GM21390 (cell line): ENCODE measurements around the gene TRAPPC3L.
"Not testable (repeated sequence)": the region's sequence is repeated elsewhere in the genome, so short reads cannot be mapped to it uniquely, and the experiment has no call there.

Experiments used
- ATAC-seq: cut with Tn5 transposase; IDR thresholded peaks from one replicate; pipeline ENCODE4 v1.9.1; 2021; ENCODE audit not compliant: unreplicated experiment

Gene TRAPPC3L

DNA sequence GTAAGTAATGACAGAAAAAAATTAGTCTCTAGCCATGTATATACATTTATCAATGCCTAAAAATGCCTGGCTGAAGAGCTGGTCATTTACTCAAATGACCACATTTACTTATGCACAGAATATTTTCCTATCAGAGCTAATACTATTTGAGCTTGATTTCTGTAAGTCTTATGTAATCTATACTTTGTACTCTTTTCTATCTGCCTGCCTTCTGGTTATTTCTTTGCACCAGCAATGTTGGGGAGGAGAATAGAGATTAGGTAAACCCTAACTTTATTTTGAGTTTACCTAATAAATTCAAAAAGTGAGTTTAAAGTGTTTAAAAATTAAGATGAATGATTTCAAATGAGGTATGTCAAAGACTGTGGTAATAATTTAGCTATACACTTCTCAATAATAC, 30.3 kb downstream of the TRAPPC3L start:
- no peak for ATAC-seq

DNA sequence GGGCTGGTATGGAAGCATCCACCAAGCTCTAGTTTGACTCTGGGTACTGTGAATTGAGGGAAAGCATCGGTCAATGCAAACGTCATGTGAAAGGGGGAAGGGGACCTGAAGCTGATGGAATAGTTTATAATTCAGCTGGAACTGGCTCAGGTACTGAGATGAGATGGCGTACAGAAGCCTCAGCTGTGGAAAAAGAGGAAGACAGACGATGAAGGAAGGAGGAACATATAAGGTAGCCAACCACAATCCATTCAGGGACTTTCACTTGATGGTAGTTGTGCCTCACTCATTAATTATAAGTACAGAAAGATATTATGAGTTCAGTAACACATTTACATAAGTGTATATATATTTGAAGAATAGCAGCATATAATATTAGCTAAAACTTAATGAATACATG, 31.4 kb downstream of the TRAPPC3L start:
- ATAC-seq = no peak

DNA sequence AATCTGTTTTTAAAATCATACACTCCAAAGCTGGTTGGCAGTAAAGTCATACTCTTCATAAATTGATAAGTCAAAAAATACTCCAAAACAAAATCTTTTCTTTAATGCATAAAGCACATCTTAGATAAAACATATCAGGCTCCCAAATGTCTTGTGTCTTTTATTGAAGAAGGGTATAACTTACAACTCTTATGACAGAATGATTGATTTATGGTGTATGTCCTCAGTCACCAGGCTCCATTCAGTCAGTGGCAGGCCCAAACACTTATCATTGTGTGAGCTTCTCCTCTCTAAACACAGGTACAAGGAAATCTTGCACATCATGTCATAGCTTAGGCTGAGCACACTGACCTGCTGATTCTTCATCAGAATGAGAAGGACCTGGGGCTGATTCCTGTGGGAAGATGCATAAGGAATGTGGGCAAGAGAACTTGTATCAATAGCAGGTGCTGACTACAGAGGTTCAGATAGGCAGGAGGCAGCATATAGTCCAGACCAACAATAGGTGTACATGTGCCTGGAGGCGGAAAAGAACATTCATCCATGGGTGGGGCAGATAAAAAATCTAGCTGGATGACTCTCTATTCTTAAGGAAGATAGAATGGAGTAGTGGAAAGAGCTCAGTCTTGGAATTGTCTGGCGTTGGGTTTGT, 32.1 kb downstream of the TRAPPC3L start:
- ATAC-seq = no peak

DNA sequence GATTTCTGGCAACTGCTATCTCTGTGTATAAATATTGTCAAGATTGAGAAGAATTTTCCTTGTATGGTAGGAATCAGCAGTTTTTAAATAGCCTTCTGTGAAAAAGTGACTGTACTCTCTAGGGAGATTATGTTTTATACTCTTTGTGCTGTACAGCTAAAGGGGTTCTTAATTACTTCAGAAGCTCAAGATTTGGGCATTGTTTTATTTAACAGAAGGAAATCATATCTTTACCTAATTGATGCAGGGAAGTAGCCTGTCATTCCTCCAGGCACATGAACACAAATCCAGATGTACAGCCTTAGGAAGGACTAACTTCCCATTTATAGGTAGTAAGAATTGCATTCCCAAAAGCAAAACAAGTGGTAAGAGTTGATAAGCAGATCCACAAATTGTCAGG, 32.8 kb downstream of the TRAPPC3L start:
- no peak for ATAC-seq

DNA sequence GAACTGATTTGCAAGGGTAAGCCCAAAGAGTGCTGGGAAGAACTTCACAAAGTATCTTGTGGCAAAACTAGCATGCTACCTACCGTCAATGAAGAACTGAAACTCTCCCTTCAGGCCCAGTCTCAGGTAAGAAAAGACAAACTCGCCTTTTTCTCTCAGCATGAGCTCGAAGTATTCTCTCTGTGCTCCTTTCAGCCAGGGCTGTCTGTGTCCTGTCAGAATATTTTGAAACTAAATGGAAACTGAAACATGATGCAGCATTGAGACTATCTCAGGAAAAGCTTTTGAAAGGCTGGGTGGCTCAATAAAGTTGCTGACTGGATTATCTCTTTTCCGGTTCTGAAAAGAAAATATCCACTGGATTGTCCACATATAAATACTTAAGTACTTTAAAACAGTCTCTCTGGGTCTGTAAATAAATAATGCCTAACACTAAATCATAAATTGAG, 33.3 kb downstream of the TRAPPC3L start:
- peak; percentile 95 for ATAC-seq

DNA sequence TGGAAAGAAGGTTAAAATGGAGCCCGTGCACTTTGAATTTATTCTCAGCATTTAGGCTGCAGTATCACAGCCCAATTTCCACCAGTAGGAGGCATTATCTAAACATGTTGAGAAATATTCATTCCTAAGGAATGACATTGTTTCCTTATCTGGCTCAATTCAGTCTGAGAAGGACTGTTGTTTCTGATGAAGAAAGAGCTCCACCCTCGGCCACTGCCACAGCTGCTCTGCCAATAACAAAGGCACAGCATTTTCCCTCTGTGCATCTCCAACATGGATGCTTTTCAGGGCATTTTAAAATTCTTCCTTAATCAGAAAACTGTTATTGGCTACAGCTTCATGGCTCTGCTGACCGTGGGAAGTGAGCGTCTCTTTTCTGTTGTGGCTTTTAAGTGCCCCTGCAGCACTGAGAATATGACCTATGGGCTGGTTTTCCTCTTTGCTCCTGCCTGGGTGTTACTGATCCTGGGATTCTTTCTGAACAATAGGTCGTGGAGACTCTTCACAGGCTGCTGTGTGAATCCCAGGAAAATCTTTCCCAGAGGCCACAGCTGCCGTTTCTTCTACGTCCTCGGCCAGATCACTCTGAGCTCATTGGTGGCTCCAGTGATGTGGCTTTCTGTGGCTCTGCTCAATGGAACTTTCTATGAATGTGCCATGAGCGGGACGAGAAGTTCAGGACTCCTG, 33.9 kb downstream of the TRAPPC3L start, which contains the start of gene CALHM5:
Gene CALHM5, plus strand, starts transcription at position 216 of the 687 bp plus-strand sequence. Its CDS starts 58 bp downstream, at position 274.
- no peak for ATAC-seq

DNA sequence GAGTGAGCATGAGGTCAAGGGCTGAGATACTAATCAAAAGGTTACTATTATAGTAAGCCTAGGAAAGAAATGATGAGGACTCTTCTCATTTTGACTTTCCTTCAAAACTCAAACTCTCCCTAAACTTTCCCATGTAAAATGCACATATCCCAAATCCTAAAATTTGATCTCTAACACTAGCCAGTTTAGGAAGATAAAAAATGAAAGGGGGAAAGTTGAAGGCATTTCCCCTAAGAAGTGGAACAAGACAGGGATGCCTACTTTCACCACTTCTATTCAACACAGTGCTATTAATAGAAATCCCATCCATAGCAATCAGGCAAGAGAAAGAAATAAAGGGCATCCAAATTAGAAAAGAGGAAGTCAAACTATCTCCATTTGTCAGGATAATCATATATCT, 37.0 kb downstream of the TRAPPC3L start:
- no peak for ATAC-seq

DNA sequence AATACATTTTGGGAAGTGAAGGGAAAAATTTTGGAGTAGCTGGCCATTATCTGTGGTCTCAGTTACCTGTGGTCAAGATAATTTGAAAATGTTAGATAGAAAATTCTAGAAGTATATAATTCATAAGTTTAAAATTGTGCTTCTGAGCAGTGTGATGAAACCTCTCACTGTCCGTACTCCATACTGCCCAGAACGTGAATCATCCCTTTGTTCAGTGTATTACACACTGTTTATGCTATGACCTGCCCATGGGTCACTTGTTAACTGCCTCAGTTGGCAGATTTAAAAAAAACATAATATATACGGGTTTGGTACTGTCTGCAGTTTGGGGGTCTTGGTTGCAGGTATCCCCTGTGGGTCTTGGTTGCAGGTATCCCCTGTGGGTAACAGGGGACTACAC, 38.2 kb downstream of the TRAPPC3L start:
- ATAC-seq = no peak

DNA sequence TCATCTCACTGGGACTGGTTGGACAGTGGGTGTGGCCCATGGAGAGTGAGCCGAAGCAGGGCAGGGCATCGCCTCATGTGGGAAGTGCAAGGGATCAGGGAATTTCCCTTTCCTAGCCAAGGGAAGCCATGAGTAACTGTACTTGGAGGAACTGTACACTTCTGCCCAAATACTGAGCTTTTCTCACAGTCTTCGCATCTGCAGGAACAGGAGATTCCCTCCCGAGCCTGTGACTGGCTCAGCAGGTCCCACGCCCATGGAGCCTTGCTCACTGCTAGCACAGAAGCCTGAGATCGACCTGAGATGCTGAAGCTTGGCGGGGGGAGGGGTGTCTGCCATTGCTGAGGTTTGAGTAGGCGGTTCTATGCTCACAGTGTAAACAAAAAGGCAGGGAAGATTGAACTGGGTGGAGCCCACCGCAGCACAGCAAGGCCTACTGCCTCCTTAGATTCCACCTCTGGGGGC, 44.5 kb downstream of the TRAPPC3L start:
- no peak for ATAC-seq

DNA sequence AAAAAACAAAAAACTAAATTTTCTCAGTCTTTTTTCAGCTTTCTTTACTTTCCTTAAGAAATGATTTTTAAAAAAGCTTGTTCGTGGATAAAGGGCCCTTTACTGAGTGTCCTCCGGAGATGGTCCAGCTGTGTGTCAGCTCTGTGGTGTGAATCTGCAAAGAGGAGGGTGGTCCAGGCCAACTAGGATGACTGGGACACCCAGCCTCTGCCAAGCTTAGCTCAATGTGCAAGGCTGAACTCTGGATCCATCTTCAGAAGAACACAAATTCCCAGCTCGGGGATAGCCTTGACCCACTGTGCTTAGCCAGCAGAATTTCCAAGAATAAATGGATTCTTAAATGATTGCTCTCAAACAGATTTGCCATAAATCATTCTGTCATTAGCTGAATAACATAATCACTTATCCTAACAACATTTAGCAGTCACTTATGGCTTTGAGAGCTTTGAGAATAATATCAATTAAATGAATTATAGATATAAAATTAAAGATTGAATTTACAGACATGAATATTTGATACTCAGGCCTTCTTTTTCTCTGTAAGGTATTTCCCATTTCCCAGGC, 48.3 kb downstream of the TRAPPC3L start:
- ATAC-seq = no peak

DNA sequence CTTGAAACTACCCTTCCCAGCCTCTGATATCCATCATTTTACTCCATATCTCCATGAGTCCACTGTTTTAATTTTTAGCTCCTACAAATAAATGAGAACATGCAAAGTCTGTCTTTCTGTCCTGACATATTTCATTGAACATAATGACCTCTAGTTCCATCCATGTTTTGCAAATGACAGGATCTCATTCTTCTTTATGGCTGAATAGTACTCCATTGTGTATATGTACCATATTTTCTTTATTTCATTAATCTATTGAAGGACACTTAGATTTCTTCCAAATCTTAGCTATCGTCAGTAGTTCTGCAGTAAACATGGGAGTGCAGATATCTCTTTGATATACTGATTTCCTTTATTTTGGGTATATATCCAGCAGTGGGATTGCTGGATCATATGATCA, 50.3 kb downstream of the TRAPPC3L start:
- not testable (repeated sequence) for ATAC-seq

DNA sequence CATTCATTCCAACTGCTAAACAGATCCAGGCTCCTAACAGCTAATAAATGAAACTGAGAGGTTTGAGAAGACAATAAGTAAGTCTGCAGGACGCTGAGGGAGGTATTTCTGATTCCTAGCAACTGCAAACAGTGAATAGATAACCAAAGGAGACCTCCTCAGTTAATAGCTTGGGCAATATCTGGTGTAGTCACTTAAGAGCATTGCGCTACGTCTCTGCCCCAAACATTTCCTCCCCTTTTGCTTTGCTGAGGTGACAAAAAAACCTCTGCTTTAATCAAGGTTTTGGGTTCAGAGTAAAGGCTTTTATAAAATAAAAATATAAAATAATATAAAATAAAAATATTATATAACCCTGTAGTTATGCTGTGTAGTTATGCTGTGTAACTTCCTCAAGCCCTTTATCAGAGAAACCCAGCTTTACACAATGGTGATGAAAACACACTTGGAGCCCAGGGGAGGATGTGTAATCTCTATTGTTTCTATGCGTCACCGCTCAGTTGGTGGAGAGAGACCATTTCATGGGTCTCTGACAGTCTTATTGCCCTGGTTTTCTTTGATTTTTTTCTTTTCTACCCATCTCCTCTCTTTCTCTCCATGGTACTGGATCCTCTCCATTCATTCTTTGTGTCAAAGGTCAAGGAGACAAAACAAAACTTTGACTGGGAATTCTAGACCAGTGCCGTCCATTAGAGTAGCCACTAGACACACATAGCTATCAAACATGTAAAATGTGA, 53.0 kb downstream of the TRAPPC3L start:
- ATAC-seq = no peak

DNA sequence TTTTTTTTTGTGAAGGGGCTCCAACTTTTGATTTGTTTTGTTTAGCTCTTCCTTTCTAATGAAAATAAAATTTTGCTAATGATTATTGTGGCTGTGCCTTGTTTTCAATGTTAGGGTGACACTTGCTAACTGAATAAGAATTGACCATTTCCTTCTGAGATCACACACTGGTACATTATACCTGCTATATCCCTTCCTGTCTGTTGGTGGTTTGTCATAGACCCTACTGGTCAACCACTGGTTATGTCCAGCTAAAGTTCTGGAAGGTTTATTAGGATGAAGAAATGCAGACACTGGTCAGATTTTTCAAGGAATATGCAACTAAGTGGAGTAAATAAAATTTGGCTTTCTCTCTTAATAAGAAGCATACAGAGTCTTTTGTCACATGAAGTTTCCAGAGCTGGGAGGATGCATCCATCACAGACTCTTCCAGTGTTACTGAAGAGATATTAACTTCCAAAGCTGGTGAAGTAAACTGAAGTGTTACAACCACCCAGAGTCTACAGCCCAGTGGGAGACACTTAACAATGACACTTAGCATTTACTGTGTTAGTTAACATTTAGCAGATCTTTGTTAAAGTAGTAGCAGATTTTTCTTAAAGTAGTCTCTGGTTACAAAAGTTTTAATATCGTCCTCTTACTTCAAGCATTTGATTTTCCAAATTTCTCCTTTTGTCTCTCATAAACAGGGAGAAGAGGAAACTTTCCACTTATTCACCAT, 53.7 kb downstream of the TRAPPC3L start:
- no peak for ATAC-seq

DNA sequence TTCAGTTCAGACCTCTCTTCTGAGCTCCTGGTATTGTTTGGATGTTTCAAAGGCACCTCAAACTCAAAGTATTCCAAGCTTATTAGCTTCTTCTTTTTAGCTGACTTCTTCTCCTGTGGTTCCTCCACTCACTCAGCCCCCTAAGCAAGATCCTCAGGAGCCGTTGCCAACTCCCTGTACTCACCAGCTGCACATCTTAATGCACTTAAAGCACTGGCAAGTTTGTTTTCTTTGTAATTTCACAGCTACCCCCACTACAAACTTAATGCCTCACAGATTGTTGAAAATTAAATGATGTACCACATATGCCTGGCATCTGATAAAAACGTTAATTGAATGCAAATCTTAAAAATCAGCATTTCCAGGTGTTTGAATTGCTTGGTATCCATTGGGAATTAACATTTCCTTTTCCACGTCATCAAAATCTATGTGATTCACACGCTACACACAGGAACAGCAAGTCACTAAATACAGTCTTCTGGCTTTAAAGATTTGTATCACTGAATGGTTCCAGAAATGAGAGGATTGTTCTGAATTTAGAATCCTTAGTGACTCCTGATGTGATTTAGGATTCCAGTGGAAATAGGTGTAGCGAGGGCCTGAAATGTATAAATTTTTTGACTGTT, 59.8 kb downstream of the TRAPPC3L start:
- no peak for ATAC-seq

DNA sequence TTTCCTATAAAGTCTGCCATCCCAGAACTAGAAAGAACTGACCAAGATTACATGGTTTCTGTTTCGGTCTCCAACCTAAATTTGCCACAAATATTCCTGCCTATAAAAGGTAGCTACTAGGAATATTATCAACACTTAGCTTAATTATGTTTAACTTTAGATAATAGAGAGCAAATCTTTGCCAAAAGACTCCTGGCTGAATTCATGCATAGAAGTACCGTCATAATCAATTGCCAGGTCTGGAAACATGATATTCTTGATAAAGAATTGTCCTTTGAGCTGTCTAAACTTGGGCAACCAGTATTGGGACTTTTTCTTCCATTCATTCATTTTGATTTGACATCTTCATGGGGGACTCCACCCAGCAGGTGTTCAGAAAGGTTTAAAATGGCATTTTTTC, 61.9 kb downstream of the TRAPPC3L start:
- ATAC-seq = no peak

DNA sequence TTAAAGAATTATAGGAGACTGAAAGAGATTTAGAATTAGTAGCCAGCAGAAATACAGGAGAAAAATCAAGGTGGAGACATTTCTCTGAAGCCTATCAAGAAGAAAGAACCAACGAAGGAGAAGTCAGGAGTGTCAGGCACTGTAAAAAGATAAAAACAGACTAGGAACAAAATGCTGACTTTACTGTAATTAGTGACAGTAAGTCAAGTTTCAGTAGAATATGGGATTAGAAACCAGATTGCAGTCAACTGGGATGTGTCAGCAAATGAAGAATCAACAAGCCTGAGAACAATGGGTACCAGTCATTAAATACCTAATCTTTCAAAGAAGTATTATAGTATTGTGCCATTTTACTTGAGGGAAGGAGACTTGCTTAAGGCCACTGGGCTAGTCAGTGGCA, 62.7 kb downstream of the TRAPPC3L start:
- ATAC-seq = no peak

DNA sequence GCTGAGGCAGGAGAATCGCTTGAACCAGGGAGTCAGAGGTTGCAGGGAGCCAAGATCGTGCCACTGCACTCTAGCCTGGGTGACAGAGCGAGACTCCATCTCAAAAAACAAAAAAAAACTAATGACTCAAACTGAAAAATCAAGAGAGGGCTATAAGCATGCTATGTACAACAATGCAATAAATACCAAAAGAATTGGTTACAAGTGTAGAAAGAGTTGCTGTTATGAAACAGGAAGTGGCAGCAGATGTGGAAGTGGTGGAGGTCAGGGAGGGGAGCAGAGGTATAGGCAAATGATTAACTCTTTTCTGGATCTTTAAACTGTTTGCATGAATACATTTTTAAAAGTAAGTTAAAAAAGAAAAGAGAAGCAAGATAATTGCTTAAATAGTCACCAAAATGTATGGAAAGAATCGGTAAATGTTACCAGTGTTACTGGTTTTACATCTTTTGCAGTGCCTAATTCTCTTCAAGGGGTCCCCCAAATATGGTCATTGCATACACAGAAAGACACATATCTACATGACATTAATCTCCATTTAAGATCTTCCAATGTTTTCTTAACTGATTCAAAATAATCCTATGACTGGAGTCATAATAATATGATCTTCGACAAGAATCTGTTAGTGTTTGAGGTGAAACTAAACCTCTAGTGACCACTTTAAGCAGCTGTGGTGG, 69.3 kb downstream of the TRAPPC3L start:
- peak; percentile 100 for ATAC-seq

DNA sequence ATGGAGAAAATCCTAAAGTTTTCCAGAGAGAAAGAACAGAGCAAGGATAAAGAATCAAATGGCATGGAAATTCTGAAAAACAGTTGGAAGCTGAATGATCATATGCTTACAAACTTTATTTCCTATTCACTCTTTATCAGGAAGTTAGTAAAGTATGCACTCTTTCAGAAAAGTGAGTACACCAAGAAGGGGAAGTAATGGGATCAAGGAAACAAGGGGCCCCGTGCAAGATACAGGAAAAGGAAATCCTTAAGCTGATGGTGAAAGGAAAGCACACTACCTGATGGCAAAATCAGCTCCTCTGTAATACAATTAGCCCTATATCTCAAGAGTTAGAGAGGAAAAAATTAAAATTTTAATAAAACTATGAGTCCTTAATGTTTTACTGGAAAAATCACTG, 70.3 kb downstream of the TRAPPC3L start:
- no peak for ATAC-seq

DNA sequence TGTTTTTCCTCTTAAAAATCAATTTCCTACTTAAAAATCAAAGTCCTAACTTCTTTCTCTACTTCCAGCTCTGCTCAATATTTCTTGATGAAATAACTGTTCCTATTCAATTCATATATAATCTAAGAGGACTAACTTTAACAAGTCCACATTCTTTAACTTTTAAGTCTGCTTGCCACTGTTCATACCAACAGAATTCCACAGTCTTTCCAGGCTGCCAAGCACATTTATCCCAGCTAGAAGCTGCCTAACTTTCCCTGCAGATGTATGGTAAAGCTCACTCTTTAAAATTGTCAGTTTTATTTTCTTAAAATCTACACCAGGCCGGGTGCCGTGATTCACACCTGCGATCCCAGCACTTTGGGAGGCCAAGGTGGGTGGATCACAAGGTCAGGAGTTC, 72.8 kb downstream of the TRAPPC3L start:
- no peak for ATAC-seq

DNA sequence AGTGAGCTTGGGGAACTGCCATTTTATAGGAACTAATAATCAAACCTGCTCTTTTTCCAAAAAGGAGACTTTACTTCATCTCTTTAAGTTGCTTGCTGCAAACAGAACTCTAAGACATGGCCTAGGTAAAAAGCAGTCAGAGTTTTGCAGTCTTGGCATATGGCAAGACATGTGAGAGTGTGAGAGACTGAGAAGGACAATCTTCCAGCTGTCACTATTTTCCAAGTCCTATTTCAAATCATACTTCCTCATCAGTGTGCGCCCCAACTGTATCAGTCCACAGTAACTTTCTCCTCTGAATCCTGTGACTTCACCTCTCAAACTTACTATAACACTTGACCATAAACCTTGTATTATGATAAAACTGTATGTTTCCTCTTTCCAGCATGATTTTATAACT, 74.0 kb downstream of the TRAPPC3L start:
- no peak for ATAC-seq
